ENCODE measurements around the gene SUCLG1. TPM values are rescaled to one million over a fixed set of nuclear protein-coding genes. Genes with fewer than 3 reads are reported as not detected.

The SUCLG1 gene
- 47.0 and 66.1 TPM in 2 replicates for total RNA-seq

GRCh38 chr2:84459018-84459943, at the start of gene SUCLG1:
Gene SUCLG1, minus strand, starts transcription at chr2:84459280. Its CDS starts 11 bp downstream, at chr2:84459269.
- peak; percentile 79 for DNase-seq (ENCODE audit: low read depth)
- TF ChIP-seq CTCF (IDR thresholded peaks at IDR 0.05; ENCODE audit: insufficient read depth, low read depth, low read length): no peak
- peak within 1 kb of the TSS; percentile 97 for H3K4me3 ChIP-seq (ENCODE audit: low read depth, low read length)

- DNase-seq (ENCODE audit: low read depth): no peak
- H3K4me3 ChIP-seq (ENCODE audit: low read depth, low read length): no peak overlapping the region
- no peak for TF ChIP-seq CTCF (IDR thresholded peaks at IDR 0.05; ENCODE audit: insufficient read depth, low read depth, low read length)
Observed at GRCh38 chr2:84498150-84498799, 39.2 kb upstream of the SUCLG1 start.

- no peak overlapping the region for H3K4me3 ChIP-seq (ENCODE audit: low read depth, low read length)
- no peak for DNase-seq (ENCODE audit: low read depth)
- no peak for TF ChIP-seq CTCF (IDR thresholded peaks at IDR 0.05; ENCODE audit: insufficient read depth, low read depth, low read length)
Observed at GRCh38 chr2:84497285-84497684, 38.2 kb upstream of the SUCLG1 start.

GRCh38 chr2:84496386-84496785, 37.3 kb upstream of the SUCLG1 start:
- DNase-seq (ENCODE audit: low read depth): no peak
- H3K4me3 ChIP-seq (ENCODE audit: low read depth, low read length): no peak overlapping the region
- no peak for TF ChIP-seq CTCF (IDR thresholded peaks at IDR 0.05; ENCODE audit: insufficient read depth, low read depth, low read length)

GRCh38 chr2:84495539-84496146, 36.6 kb upstream of the SUCLG1 start:
- TF ChIP-seq CTCF (IDR thresholded peaks at IDR 0.05; ENCODE audit: insufficient read depth, low read depth, low read length): peak; percentile 59
- DNase-seq (ENCODE audit: low read depth): peak; percentile 76
- no peak overlapping the region for H3K4me3 ChIP-seq (ENCODE audit: low read depth, low read length)

GRCh38 chr2:84494070-84494469, 35.0 kb upstream of the SUCLG1 start:
- no peak overlapping the region for H3K4me3 ChIP-seq (ENCODE audit: low read depth, low read length)

More at GRCh38 chr2:84494070-84494469, 35.0 kb upstream of the SUCLG1 start:
- DNase-seq (ENCODE audit: low read depth): no peak
- TF ChIP-seq CTCF (IDR thresholded peaks at IDR 0.05; ENCODE audit: insufficient read depth, low read depth, low read length): no peak

Measured in fibroblast of villous mesenchyme (primary cell).